Keratinocyte (primary cell): ENCODE data around the gene SLC25A24.

Experiments
- EZH2 ChIP-seq: IDR thresholded peaks from one replicate; pipeline ENCODE4 v1.6.1; 2012; ENCODE audit warnings: inconsistent platforms, mild to moderate bottlenecking, low read length, moderate library complexity
- TF ChIP-seq, protein P1 (sequence below), 3 experiments: IDR thresholded peaks in 1 of 3; conservative IDR thresholded peaks in 1 of 3; optimal IDR thresholded peaks in 1 of 3; 2 replicates in 2 of 3; 3 replicates in 1 of 3; pipeline versions ENCODE3 to v1.5.1; 2011; ENCODE audit warnings: low read length in 3 of 3, mild to moderate bottlenecking in 3 of 3, moderate library complexity in 2 of 3, control low read depth in 1 of 3, inconsistent platforms in 1 of 3; ENCODE audit not compliant: insufficient read depth in 2 of 3; ENCODE audit errors: extremely low read depth in 1 of 3

DNA sequence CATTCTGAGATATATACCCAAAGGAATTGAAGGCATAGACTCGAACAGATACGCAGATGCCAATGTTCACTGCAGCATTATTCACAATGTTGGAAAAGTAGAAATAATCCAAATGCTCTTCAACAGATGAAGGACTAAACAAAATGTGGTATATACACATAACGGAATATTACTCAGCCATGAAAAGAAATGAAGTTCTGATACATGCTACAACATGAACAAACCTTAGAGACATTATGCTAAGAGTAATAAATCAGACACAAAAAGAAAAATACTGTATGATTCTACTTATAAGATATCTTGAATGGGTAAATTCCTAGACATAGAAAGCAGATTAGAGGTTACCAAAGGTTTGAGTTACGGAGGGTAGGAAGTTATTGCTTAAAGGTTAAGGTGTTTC is 57.9 kb downstream of the SLC25A24 start:
- TF ChIP-seq, protein P1, sequence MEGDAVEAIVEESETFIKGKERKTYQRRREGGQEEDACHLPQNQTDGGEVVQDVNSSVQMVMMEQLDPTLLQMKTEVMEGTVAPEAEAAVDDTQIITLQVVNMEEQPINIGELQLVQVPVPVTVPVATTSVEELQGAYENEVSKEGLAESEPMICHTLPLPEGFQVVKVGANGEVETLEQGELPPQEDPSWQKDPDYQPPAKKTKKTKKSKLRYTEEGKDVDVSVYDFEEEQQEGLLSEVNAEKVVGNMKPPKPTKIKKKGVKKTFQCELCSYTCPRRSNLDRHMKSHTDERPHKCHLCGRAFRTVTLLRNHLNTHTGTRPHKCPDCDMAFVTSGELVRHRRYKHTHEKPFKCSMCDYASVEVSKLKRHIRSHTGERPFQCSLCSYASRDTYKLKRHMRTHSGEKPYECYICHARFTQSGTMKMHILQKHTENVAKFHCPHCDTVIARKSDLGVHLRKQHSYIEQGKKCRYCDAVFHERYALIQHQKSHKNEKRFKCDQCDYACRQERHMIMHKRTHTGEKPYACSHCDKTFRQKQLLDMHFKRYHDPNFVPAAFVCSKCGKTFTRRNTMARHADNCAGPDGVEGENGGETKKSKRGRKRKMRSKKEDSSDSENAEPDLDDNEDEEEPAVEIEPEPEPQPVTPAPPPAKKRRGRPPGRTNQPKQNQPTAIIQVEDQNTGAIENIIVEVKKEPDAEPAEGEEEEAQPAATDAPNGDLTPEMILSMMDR (optimal IDR thresholded peaks at IDR 0.05 in 1 of 3, IDR thresholded peaks at IDR 0.05 in 1 of 3, conservative IDR thresholded peaks at IDR 0.05 in 1 of 3; ENCODE audit: extremely low read depth in 1 of 3, insufficient read depth in 2 of 3, low read length in 3 of 3): no peak
- no peak for TF ChIP-seq EZH2
